NCI-H2196 (cell line): ENCODE measurements around the gene CNNM4.
A peak's percentile ranks its signal among the peaks of the same experiment; 100 is the strongest.

Experiments
- DNase-seq: peaks from one replicate; lab custom pipeline; 2025; ENCODE audit not compliant: unreplicated experiment; lab: John Stamatoyannopoulos, UW

CNNM4 gene

DNA sequence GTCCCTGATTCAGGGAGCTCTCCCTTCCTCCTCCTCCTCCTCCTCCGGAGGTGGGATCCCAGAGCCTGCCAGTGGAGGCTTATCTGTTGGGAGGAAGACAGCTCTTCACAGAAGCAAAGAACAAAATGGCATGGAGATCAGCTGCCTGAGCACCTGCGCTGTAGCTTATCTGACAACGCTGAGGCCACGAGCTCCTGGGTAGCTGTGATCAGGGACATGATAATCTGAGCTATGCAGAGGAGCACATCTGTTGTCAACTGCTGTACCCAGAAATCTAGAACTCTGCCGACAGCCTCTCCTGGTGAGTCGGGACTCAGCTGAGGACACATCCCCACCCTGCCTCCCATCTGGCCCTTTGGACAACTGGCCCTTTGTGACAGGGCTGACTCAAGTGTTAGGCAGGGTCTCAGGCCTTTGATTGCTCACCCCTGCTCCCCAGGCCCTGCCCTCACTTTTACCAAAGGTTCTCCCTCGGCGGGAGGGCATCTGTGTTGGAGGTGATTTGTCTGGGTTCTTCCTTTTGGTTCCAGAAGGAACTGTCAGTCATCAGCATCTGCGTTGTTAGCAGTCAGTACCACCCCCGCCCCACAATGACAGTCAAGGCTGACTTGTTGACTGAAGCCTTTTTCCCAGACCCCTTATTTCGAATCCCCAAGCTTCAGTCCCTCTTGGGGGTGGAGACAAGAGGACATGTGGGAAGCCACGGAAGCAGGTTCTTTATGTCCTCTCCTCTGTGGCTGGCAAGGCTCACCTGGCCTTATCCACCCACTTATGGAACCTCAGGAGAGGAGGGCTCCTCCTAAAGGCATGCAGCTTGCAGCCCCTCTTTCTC is 49.5 kb downstream of the CNNM4 start:
- DNase-seq, result no peak

DNA sequence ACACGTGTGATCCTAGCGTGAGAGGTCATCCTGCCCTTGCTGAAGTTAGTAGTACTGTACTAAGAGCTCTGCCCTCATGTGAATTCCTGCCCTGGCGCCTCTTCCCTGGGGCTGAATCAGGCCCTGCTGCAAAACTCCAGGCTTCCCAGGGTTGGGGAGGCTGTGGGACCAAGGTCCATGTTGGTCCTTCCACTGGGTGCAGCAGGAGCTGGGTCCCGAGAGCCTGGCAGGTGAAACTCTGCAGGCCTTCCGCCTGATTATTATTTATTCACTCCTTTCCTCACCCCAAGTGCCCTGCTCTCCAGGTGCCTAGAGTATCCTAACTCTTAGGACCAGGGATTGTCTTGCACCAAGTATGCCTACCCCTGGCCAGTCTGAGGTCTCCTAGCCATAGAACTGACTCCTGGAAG is 50.1 kb downstream of the CNNM4 start:
- DNase-seq, result no peak

DNA sequence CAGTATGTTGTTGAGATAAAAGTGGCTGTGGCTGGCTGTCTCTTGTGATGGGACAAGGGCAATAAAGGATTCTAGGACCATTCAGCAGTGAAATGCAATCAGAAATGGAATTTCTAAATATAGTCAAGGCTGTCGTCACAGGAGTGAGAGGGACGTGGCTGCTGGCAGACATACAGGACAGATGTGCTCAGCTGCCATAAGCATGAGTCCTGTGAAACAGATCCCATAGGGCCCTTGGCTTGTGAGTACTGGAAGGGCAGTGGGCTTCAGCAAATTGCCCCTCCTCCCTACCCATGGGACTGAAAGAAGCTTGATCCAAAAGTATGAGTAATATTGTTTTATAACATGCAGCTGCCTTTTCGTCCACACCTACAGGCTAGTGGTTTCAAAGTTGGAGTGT is 51.2 kb downstream of the CNNM4 start:
- DNase-seq, result no peak

DNA sequence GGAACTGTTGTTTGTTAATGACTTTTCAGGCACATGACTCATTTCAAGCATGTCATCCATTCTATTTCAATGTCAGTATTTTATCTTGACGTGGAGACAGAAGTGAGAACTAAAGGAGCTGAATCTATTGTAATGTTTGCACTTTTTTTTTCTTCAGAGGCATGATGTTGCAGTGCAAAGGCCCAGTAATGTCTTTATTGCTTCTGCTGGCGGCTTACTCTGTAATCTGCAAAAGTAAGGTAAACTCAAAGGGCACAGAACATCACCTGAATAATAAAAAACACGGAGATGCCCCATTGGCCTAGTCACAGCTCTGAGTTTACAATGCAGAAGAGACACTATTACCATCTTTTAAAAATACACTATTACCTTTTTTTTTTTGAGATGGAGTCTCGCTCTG is 53.0 kb downstream of the CNNM4 start:
- no peak for DNase-seq

DNA sequence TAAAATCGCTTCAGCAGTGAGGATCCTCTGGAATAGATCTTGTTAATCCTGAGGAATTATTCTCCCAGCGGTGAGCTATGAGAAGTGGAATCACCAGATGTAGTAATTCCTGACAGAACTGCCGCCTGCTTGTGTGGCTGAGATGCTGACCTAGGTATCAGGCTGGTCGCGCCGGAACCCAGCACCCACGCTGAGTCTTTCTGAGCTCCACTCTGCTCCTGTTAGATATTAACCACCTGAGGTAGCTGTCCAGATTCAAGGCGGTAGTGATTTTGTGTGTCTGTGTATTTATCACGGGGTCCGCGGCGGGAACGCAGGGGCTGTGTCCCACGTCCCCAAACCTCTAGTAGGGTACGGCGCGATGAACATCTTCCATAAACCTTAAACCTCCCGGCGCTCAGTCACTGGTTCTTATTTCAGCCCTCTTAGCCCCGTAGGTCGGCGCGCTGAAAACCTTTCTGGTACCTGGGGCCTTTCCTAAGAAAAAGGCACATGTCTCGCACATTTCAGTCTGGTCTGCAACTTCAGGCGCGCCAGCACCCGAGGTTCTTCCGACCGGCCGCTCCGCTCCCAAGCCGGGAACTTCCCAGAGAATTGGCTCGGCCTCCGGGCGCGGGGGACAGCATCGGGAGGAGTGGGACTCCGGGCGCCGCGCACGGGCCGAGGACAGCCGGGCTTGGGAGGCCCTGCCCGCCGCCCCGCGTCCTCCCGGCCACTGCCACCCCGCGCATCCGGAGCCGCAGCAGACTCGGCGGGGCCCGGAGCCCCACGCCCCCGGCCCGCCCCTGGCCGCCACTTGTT is 54.8 kb downstream of the CNNM4 start:
- no peak for DNase-seq

DNA sequence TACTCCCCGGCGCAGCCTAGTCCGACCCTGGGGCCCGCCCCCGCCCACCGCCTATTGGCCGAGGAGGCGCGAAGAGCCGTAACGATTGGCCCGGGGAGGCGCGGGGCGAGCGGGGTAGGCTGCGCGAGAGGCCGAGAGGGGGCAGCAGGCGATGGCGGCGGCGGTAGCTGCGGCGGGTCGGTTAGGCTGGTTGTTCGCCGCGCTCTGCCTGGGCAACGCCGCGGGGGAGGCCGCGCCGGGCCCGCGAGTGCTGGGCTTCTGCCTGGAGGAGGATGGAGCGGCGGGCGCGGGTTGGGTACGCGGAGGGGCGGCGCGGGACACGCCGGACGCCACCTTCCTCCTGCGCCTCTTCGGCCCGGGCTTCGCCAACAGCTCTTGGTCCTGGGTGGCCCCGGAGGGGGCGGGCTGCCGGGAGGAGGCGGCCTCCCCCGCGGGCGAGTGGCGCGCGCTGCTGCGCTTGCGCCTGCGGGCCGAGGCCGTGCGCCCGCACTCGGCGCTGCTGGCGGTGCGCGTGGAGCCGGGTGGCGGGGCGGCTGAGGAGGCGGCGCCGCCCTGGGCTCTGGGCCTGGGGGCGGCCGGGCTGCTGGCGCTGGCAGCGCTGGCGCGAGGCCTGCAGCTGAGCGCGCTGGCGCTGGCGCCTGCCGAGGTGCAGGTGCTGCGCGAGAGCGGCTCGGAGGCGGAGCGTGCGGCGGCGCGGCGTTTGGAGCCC is 55.6 kb downstream of the CNNM4 start, which contains the start of gene CNNM3:
Gene CNNM3, plus strand, starts transcription at position 142 of the 709 bp plus-strand sequence. Its CDS starts 10 bp downstream, at position 152.
- DNase-seq, result peak; percentile 94

DNA sequence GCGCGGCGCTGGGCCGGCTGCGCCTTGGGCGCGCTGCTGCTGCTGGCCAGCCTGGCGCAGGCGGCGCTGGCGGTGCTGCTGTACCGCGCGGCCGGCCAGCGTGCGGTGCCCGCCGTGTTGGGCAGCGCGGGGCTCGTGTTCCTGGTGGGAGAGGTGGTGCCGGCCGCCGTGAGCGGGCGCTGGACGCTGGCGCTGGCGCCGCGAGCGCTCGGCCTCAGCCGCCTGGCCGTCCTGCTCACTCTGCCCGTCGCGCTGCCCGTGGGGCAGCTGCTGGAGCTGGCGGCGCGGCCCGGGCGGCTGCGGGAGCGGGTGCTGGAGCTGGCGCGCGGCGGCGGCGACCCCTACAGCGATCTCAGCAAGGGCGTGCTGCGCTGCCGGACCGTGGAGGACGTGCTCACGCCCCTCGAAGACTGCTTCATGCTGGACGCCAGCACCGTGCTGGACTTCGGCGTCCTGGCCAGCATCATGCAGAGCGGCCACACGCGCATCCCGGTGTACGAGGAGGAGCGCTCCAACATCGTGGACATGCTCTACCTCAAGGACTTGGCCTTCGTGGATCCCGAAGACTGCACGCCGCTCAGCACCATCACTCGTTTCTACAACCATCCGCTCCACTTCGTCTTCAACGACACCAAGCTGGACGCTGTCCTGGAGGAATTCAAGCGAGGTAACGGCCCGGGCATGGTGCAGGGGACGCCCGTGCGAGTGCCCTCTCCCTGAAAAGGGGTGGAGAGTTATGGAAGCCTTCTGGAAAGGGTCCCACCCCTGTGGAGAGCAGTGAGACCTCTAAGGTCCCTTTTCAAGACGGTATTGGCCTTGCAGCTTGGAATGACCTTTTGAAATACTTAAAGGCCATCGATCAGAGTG is 56.4 kb downstream of the CNNM4 start:
- DNase-seq, result no peak

DNA sequence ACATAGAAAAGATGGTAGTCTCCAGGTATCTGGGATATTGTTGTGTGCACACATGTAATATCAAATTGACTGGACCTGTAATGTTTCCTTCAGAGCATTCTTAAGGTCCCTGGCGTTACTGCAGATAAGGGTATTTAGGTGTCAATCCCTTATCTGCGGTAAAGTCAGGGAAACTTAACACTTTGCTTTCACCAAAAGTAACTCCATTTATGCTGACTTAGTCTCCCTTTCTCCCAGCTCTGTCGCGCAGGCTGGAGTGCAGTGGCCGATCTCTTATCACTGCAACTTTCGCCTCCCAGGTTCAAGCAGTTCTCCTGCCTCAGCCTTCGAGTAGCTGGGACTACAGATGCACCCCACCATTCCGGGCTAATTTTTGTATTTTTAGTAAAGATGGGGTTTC is 57.2 kb downstream of the CNNM4 start:
- no peak for DNase-seq

DNA sequence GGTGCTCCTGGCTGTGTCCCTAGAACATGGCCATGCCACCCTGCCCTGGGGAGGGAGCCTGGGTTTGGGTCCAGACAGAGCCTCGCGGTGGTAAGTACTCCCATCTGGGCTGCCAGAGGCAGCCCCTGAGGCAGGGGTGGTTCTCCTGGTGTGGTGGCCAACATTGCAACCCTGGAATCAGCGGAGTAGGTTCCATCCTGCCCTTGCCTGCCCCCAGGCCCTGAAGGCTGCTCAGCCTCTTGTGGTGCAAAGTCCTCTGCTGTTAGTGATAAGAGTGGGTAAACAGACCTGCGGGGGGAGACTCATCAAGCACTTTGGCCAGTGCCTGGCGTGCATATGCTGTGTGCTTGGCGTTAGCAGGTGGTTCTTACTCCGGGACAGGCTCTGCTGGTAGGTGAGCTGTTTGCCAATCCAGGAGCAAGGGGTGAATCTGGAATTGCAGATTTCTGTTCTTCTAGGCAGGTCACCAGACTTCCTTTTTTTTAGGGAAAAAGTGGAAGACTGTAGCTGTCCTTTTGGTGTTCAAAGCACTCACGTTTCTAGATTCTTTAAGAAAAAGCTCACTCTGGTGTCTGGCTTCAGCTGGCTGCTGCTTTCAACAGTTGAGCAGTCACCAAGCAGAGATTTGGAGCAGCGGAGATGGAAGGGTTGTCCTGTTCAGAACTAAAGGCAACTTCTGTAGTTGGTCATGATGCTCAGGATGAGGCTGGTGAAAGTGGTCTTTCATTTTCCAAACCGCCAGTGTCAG is 58.6 kb downstream of the CNNM4 start:
- DNase-seq, result no peak

DNA sequence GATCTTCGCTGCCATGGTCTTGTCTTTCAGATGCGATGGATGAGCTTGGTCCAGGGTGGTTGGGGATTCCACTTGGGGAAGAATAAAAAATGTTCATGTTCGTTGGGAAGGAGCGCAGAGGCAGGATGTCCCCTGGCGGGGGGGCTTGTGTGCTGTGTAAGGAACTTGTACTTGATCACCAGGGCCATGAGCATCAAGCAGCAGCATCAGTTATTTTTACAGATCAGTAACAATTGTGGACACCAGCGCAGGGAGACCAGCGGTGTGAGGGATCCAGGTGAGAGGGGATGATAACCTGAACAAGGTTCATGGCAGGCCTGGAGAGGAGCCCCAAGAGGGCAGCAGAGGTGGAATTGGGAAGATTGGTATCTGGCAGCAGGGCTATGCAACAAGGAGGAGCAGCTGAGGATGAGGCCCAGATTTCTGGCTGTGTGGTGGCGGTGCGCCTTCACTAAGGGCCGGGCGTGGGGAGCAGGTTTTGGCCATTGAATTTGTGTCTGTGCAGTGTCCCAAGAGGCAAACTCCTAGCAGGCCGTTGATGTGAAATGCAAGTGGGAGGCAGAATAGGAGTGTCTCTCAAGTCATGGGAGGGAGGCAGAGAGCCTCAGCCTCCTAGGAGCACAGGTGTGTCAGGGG is 59.3 kb downstream of the CNNM4 start:
- DNase-seq, result no peak

DNA sequence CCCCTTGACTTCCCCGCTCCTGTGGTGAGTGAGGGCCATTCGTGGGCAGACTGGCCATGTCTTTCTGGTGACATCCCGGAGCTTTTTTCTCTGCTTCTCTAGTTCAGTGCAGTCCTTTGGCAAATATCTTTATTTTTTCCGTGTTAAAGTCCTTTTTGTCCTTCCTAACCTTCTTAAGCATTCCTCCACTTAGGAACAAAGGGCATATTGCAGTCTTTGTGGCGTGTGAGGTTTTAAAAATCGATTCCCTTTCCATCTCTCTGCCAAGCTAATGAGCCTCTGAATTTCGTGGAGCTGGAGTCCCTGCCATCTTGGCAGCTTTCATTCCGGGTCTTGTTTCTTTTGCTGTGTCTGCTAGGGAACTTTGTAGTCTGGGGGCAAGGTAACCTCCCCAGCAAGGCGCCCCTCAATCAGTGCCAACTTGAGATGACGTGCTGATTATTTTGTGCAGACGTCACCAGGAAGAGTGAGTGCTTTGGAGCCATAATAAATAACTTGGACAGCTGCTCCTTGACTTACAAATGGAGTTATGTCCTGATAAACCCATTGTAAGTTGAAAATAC is 60.5 kb downstream of the CNNM4 start:
- DNase-seq, result no peak

DNA sequence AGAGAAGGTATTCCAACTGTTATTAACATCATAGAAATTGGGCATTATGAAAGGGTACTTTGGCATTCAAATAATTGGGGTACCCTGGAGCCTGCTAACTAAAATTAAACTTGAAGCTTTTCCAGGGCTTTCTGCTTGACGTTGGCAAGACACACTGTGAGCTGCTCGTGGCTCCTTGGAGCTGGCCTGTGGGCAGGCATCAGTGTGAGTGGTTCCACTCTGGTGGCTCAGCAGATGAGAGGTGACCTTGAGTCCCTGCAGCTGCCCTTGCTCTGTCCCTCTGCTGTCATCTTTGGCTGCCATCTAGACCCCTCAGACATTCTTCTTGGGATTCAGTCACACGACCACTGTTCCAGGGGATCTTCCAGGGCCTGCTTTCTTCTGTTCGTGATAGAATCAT is 62.1 kb downstream of the CNNM4 start:
- no peak for DNase-seq

DNA sequence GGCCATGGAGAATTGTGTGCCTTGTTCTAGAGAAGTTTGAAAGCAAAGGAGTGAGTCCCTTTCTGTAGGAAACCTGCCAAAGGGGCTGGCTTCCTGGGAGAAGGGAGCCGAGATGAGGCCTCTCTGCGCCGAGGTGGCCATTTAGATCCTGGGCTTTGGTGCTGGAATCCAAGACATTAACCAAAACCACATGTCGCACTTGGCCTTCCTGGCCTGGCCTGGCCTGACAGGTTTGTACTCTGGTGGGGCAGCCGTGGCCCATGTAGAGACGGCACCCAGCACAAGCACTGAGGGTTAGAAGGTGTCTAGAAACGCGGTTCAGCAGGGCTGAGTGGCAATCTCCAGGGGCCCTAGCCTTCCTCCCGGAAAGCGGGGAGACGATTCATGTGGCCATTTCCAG is 62.5 kb downstream of the CNNM4 start:
- no peak for DNase-seq

DNA sequence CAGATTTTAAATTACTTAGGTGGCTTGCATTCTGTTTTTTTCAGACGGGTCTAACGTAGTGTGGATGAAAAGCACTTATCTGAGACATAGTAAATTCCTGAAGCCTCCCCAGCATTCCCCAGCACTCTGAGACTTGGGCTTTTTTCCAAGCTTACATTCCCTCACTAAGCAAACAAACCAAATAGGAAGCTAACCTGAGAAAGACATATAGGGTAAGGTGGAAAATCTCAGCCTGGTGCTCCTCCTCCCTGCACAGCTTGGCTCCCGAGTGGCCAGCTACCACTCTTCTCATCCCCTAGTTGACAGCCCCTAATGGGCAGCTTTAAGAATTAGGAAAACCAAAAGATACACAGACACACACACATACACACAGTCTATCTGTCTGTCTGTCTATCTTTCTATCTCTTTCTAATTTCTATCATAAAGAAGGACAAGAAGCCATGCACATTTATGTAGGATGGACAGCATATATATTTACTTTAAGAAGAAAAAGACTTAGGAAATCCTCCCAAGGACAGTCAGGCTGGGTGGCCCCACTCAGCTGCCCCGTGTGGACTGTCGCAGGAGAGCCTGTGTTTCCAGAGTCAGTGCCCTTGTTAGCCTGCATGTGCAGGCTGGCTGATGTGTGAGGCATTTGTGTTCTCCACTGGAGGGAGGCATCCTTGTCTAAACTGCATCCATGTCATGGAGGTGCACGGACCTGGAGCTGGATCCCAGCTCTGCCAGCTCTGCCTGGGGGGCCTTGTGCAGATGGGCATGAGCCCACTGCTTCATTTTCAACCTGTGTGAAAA is 63.6 kb downstream of the CNNM4 start:
- DNase-seq, result no peak

DNA sequence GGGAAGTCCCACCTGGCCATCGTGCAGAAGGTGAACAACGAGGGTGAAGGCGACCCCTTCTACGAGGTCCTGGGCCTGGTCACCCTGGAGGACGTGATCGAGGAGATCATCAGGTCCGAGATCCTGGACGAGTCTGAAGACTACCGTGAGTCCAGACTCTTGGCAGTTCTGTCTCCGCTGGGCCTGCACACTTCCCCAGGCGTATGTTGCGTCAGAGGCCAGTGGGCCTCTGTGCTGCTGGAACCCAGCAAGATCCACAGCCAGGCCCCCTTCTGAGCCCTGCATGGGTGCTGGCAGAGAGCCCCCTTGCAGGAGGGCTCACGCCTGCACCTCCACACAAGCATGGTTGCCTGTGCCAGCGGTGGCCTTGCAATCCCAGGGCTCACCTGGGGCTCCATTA is 64.4 kb downstream of the CNNM4 start:
- DNase-seq, result no peak

DNA sequence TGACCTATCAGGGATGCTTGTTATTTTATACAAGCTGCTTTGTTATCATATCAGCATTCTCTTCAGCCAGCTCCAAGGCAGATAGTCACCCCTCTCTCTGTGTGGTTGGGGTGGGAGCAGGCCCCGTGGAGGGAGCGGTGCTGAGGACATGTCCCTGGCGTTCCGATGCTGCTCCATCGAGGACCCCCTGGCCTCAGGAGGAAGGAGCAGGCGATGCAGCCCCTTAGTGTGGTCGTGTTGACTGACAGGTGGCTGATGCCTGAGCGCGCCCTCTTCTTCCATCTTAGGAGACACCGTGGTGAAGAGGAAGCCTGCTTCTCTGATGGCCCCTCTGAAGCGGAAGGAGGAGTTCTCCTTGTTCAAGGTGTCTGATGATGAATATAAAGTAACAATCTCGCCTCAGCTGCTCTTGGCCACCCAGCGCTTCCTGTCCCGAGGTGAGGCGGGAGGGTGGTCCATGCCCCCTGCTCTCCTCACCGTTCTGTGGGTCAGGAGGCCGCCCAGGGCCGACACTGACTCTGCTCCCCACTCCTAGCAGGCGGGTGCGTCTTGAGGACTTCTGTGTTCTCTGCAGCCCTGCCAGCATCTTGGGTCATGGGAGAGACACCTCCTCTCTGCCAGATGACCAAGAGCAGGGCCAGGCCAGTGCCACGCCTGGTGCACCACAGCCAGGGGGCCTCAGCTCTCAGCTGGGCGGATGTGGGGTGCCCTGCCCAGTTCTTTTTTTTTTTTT is 66.0 kb downstream of the CNNM4 start:
- DNase-seq, result no peak

DNA sequence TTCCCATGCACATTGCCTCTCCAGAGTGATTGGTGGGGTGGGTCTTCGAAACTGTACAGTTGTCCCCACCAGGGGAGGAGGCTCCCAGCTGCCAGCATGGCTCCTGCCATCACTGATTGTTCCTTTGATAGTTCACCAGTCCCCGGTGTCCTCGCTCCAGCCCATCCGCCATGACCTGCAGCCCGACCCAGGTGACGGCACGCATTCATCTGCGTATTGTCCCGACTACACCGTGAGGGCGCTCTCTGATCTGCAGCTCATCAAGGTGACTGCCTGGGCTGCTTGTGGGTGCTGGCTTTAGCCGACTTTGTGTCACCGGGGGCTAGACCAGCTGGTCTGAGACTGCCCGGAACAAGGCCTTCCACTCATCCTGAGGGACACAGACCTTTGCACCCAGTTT is 67.7 kb downstream of the CNNM4 start:
- DNase-seq, result no peak

DNA sequence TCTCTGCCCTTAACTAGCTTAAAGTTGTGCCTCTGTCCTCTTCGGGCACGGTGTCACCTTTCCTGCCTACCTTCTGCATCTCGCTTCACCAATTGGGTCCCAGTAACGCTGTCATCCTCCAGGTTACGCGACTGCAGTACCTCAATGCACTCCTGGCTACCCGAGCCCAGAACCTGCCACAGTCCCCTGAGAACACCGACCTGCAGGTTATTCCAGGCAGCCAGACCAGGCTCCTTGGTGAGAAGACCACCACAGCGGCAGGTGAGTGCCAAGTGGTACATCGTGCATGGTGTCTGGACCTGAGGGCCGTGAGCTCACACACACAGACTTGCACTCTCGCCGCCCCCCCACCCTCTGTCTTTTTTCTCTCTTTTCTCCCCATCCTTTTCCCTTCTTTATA is 68.2 kb downstream of the CNNM4 start:
- DNase-seq, result no peak
